ENCODE results near the gene UBE3D.
"Not testable (repeated sequence)": the region's sequence is repeated elsewhere in the genome, so short reads cannot be mapped to it uniquely, and the experiment has no call there.

Gene UBE3D

GRCh38 chr6:82971877-82972460, 93.7 kb downstream of the UBE3D start:
- DNase-seq: no peak

GRCh38 chr6:82970839-82971238, 94.8 kb downstream of the UBE3D start:
- DNase-seq: no peak

DNA sequence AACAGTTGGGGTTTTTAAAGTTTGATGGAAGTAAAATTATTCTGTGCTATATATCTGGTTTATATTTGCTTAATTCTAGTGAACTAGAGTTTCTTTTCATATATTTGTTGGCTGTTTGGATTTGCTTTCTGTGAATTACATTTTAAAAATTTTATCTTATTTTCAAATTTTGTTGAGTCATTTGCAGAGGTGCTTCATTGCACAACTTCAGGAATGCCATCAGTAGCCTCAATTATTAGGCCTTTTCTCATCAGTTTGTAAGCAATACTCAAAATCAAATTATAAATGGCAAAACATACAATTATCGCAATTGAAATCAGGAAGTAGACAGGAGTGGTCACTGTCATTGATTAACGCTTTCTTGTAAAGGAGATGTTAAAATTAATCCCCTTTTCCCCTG, 96.9 kb downstream of the UBE3D start:
- no peak for DNase-seq

- no peak for DNase-seq
These were observed 102.3 kb downstream of the UBE3D start for GRCh38 chr6:82963191-82963925.

DNA sequence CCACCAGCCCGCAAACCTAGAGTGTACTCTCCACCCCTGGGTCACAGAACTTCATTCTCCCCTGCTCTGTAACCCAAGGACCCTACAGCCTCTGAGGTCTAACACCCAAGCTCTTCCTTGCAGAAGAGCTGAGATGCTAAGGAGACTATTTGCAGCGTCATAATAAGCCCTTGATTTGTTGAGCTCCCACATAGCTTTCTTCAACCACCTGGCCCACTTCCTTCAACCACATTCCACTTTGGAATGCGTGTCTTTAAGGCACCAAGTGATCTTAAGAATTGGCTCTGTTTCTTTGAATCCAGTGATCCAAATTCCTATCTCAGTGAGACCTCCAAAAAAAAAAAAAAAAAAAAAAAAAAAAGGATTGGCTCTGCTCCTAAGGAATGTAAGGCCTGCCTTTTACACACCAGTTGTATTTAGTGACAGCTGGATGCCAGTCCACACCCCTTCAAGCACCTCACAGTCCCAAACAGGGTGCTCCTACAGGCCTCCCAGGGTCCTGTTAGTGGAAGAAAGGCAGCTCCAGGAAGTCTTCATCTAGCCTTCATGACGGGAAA, 106.2 kb downstream of the UBE3D start:
- DNase-seq: peak; percentile 97

DNA sequence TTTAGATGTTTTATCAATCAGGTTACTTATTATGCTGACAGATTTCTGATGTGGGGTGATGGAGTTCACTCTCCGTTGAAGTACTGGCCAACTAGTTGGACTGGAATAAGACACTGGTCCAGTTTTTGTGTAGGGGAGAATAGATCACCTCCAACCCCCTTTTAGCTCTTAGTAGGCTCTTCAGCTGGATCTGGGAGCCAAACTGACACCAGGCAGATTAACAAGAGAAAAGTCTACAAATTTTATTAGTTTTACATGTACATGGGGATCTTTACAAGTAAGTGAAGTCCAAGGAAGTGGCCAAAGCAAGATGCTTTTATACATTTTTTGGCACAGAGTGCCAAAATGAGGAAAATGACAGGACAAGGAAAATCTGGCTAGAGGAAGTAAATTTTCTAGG, 107.1 kb downstream of the UBE3D start:
- peak; percentile 26 for DNase-seq

DNA sequence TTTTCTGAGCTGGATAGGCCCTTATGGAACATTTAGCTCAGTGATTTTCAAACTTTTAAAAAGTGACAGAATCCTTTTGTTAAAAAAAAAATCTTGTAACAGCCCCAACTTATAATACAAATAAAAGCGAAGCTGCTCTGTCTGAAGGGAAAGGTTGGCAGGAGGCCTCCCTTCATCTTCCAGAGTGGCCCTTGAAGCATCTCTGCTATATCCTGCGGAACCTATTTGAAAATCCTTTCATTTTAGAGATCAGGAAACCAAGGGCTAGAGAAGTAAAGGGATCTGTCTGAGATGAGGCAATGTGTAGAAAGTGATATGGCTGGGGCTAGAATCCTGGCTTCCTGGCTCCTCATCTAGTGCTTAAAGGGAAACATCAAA, 107.8 kb downstream of the UBE3D start:
- DNase-seq: peak; percentile 42

- peak; percentile 64 for DNase-seq
These were observed 108.3 kb downstream of the UBE3D start for GRCh38 chr6:82957171-82957867.

- DNase-seq: peak; percentile 90
These were observed 109.8 kb downstream of the UBE3D start for GRCh38 chr6:82955841-82956240.

GRCh38 chr6:82954937-82955577, 110.6 kb downstream of the UBE3D start:
- peak; percentile 84 for DNase-seq

DNA sequence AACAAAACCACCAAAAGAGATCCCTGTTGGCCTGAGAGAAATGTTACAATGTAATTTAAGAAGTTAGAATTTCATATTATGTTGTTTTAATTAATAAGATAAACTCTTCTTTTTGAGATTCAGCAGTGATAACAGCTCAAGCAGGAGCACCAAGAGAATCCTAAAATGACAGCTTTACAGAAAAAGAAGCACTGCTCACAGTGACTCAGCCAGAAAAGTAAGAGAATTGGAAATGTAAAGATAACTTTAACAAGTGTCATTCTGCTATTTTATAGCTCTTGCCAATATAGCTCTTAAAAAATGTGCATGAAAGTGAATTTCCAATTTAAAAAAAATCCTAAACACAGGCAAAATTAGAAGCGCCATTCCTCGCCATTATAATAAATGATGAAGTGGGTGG, 111.3 kb downstream of the UBE3D start:
- peak; percentile 30 for DNase-seq

DNA sequence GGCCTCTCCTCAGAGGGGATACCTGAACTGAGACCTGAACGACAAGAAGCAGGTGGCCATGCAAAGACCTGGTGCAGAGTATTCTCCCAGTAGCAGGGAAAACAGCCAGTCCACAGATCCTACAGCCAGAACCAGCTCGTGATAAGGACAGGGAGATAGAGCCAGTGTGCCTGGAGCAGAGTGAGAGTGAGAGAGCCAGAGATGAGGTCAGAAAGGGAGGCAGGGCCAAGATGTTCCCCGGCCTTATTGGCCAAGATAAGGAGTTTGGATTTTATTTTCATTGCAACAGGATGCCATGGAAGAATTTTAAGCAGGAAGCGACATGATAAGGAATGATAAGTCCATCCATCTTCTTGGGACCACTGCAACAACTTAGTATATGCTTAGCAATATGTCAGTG, 111.8 kb downstream of the UBE3D start:
- no peak for DNase-seq

DNA sequence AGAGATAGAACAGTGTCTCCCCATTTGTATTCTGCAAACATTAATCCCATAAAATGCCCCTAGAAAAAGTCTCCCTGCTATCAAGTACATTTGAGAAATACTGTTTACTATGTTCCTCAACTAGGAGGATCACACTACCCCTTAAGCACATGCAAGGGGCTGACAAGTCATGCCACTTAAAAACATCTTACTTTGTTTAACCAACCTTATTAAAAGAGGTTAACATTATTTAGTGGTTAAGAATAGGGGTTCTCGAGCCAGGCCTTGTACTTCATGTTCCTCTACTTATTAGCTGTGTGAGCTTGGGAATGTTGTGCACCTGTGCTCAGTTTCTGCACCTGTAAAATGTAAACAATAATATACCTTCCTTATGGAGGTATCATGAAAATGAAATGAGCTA, 113.7 kb downstream of the UBE3D start:
- no peak for DNase-seq

DNA sequence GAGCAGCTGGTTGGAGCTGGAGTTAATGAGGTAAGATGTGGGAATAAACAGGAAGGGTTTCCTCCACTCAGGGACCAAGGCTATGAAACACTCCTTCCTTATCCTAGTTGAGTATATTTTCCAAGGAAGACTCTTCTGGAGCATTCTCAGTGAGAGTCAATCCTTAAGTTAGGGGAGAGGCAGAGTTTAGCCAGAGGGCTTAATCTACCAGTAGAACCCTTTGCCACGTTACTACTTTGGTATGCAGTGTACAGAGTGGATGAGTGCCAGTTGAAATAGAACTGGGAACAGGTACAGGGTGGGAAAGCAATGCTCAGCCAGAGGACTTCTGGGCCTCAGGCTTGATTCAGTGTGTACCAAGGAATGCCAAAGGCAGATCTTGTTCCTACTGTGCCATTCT, 114.3 kb downstream of the UBE3D start:
- no peak for DNase-seq

GRCh38 chr6:82930915-82931314, 134.7 kb downstream of the UBE3D start:
- not testable (repeated sequence) for DNase-seq

DNA sequence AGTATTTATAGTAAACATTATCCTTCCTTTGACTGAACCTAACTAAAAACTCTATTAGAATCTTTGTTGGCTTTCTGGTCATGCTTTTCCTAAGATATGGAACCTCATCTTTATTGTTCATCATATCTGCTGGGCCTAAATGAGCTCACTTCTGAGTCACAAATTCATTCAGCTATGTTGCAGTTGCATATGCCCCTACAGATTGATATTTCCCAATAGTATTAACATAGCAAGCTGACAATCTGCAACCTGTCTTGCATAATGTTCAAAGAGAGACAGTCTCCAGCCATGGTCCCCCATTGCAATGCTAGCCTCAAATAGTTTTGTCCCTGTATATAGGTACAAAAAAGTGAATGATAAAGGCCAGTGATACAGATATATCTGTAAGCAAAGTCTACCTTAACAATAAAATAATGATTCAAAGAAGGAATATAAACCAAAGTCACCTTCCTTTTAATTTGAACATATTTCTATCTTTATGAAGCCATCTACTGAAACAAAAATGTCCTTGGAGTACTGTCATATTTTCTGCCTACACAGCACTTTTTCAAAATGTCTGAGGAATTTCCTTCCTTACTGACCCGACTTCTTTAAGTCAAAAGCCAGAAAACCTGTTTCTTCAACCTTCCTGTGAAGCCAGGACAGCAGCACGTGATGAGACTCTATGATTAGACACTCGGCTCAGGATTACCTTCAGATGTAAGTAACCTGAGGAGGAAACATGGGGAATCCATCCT, 140.7 kb downstream of the UBE3D start:
- peak; percentile 22 for DNase-seq

DNA sequence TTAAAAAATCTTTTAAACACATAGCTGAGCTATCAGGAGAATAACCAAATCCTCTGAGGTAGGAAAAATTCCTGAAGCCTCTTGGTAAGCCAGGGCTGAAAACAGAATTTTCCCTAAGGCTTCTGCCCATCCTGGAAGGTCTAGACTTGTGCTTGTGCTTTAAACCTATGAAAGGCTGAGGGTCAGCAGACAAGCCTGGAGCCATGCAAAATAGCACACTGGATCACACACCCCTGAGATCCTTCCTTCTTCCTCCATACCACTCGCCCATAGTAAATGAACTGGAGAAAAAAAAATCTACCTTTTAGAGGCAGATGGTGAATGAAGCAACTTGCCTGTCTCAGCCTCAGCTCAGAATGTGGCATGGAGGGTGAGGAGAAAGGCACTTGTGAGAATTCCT, 144.4 kb downstream of the UBE3D start:
- no peak for DNase-seq

GRCh38 chr6:82917346-82918064, 148.1 kb downstream of the UBE3D start:
- DNase-seq: no peak

- no peak for DNase-seq
These were observed 150.0 kb downstream of the UBE3D start for GRCh38 chr6:82915666-82916065.

DNA sequence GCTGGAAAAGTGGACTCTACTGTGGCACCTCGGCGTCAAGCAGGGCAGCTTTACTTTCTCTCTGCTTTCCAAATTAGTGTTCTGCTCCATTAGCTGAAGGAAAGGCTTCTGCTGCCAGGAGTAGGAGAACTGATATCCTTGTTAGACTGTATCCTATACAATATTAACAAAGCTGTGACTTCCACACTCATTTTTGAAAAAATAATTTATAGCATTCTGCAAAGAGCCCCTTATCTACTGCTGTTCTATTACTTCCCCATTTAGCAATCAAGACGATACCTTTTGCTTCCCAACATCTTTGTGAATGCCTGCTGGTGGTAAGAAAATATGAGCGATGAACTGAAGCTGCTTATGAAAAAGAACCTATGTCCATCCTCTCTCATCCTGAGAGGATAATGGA, 151.1 kb downstream of the UBE3D start:
- no peak for DNase-seq

- DNase-seq: no peak
These were observed 154.8 kb downstream of the UBE3D start for GRCh38 chr6:82910820-82911219.

- DNase-seq: no peak
These were observed 155.2 kb downstream of the UBE3D start for GRCh38 chr6:82910395-82910794.
